Peyer's patch (tissue), 4 donors: ENCODE measurements around the gene AXDND1.

Source experiments
- CTCF ChIP-seq, 6 experiments: fragments of 450-650 bp in 4 of 6; fragments of 200-600 bp in 2 of 6; sonication (generic) in 1 of 6; IDR thresholded peaks; one replicate each; pipeline ENCODE4 v1.5.1; 2017 to 2019; ENCODE audit warnings: antibody characterized with exemption in 6 of 6, mild to moderate bottlenecking in 3 of 6, moderate library complexity in 1 of 6
- POLR2A ChIP-seq, 2 donors: fragments of 450-650 bp; IDR thresholded peaks; one replicate each; pipeline ENCODE4 v1.5.1; 2017; ENCODE audit warnings: antibody characterized with exemption in 2 of 2, mild to moderate bottlenecking in 2 of 2, moderate library complexity in 2 of 2

GRCh38 chr1:179550746-179551682 lies 185.2 kb downstream of the AXDND1 start:
- TF ChIP-seq POLR2A (IDR thresholded peaks at IDR 0.05) (no peak), CTCF (IDR thresholded peaks at IDR 0.05) (no peak)
